ENCODE measurements around the gene FIBCD1. TPM values are rescaled to one million over a fixed set of nuclear protein-coding genes. Genes with fewer than 3 reads are reported as not detected.

Gene FIBCD1
- total and polyA plus RNA-seq, 2 of the 8 experiments (the other 6 are each of a cell fraction or from before 2014, with no cell fraction given): 6.1 to 8.8 TPM

- TF ChIP-seq, protein P1, sequence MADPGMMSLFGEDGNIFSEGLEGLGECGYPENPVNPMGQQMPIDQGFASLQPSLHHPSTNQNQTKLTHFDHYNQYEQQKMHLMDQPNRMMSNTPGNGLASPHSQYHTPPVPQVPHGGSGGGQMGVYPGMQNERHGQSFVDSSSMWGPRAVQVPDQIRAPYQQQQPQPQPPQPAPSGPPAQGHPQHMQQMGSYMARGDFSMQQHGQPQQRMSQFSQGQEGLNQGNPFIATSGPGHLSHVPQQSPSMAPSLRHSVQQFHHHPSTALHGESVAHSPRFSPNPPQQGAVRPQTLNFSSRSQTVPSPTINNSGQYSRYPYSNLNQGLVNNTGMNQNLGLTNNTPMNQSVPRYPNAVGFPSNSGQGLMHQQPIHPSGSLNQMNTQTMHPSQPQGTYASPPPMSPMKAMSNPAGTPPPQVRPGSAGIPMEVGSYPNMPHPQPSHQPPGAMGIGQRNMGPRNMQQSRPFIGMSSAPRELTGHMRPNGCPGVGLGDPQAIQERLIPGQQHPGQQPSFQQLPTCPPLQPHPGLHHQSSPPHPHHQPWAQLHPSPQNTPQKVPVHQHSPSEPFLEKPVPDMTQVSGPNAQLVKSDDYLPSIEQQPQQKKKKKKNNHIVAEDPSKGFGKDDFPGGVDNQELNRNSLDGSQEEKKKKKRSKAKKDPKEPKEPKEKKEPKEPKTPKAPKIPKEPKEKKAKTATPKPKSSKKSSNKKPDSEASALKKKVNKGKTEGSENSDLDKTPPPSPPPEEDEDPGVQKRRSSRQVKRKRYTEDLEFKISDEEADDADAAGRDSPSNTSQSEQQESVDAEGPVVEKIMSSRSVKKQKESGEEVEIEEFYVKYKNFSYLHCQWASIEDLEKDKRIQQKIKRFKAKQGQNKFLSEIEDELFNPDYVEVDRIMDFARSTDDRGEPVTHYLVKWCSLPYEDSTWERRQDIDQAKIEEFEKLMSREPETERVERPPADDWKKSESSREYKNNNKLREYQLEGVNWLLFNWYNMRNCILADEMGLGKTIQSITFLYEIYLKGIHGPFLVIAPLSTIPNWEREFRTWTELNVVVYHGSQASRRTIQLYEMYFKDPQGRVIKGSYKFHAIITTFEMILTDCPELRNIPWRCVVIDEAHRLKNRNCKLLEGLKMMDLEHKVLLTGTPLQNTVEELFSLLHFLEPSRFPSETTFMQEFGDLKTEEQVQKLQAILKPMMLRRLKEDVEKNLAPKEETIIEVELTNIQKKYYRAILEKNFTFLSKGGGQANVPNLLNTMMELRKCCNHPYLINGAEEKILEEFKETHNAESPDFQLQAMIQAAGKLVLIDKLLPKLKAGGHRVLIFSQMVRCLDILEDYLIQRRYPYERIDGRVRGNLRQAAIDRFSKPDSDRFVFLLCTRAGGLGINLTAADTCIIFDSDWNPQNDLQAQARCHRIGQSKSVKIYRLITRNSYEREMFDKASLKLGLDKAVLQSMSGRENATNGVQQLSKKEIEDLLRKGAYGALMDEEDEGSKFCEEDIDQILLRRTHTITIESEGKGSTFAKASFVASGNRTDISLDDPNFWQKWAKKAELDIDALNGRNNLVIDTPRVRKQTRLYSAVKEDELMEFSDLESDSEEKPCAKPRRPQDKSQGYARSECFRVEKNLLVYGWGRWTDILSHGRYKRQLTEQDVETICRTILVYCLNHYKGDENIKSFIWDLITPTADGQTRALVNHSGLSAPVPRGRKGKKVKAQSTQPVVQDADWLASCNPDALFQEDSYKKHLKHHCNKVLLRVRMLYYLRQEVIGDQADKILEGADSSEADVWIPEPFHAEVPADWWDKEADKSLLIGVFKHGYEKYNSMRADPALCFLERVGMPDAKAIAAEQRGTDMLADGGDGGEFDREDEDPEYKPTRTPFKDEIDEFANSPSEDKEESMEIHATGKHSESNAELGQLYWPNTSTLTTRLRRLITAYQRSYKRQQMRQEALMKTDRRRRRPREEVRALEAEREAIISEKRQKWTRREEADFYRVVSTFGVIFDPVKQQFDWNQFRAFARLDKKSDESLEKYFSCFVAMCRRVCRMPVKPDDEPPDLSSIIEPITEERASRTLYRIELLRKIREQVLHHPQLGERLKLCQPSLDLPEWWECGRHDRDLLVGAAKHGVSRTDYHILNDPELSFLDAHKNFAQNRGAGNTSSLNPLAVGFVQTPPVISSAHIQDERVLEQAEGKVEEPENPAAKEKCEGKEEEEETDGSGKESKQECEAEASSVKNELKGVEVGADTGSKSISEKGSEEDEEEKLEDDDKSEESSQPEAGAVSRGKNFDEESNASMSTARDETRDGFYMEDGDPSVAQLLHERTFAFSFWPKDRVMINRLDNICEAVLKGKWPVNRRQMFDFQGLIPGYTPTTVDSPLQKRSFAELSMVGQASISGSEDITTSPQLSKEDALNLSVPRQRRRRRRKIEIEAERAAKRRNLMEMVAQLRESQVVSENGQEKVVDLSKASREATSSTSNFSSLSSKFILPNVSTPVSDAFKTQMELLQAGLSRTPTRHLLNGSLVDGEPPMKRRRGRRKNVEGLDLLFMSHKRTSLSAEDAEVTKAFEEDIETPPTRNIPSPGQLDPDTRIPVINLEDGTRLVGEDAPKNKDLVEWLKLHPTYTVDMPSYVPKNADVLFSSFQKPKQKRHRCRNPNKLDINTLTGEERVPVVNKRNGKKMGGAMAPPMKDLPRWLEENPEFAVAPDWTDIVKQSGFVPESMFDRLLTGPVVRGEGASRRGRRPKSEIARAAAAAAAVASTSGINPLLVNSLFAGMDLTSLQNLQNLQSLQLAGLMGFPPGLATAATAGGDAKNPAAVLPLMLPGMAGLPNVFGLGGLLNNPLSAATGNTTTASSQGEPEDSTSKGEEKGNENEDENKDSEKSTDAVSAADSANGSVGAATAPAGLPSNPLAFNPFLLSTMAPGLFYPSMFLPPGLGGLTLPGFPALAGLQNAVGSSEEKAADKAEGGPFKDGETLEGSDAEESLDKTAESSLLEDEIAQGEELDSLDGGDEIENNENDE (IDR thresholded peaks at IDR 0.05; ENCODE audit: insufficient replicate concordance, low read length): no peak
- TF ChIP-seq SP2 (IDR thresholded peaks at IDR 0.05; ENCODE audit: low read length): no peak
Measured at GRCh38 chr9:130862217-130862616, 76.8 kb downstream of the FIBCD1 start (continued).
